HEK293 (cell line): Measurements from ENCODE around the gene NET1.

Experiments used
- ZBTB1 ChIP-seq: fragments of 450-650 bp; formaldehyde crosslinking; IDR thresholded peaks from 2 replicates; pipeline ENCODE4 v1.5.1; 2016; ENCODE audit warnings: missing biosample characterization, missing genetic modification characterization
- ZFP69B ChIP-seq: fragments of 450-650 bp; formaldehyde crosslinking; IDR thresholded peaks from 2 replicates; pipeline ENCODE4 v1.5.1; 2016; ENCODE audit warnings: missing biosample characterization, missing genetic modification characterization
- ZNF830 ChIP-seq: fragments of 450-650 bp; IDR thresholded peaks from 2 replicates; pipeline ENCODE4 v1.5.0; 2018; ENCODE audit warnings: missing biosample characterization, missing genetic modification characterization, low read depth, mild to moderate bottlenecking, moderate library complexity
- TF ChIP-seq, protein P1 (sequence below): fragments of 450-650 bp; formaldehyde crosslinking; IDR thresholded peaks from 2 replicates; pipeline ENCODE4 v1.5.1; 2016; ENCODE audit warnings: missing biosample characterization, missing genetic modification characterization
- TF ChIP-seq, protein P2 (sequence below): fragments of 450-650 bp; formaldehyde crosslinking; IDR thresholded peaks from 2 replicates; pipeline ENCODE4 v1.5.1; 2016; ENCODE audit warnings: missing biosample characterization, missing genetic modification characterization

DNA sequence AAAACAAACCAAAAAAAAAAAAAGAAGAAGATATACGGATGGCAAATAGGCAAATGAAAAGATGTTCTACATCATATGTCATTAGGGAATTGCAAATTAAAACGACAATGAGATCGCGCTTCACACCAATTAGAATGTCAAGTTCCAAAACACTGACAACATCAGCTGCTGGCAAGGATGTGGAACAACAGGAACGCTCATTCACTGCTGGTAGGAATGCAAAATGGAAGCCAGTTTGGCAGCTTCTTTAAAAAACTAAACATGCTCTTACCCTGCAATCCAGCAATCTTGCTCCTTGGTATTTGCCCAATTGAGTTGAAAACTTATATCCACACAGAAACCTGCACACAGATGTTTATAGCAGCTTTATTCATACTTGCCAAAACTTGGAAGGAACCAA lies 52.2 kb downstream of the NET1 start:
- TF ChIP-seq, protein P1, sequence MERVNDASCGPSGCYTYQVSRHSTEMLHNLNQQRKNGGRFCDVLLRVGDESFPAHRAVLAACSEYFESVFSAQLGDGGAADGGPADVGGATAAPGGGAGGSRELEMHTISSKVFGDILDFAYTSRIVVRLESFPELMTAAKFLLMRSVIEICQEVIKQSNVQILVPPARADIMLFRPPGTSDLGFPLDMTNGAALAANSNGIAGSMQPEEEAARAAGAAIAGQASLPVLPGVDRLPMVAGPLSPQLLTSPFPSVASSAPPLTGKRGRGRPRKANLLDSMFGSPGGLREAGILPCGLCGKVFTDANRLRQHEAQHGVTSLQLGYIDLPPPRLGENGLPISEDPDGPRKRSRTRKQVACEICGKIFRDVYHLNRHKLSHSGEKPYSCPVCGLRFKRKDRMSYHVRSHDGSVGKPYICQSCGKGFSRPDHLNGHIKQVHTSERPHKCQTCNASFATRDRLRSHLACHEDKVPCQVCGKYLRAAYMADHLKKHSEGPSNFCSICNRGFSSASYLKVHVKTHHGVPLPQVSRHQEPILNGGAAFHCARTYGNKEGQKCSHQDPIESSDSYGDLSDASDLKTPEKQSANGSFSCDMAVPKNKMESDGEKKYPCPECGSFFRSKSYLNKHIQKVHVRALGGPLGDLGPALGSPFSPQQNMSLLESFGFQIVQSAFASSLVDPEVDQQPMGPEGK: no peak
- TF ChIP-seq ZFP69B (tag by site-specific recombination): no peak
- TF ChIP-seq, protein P2, sequence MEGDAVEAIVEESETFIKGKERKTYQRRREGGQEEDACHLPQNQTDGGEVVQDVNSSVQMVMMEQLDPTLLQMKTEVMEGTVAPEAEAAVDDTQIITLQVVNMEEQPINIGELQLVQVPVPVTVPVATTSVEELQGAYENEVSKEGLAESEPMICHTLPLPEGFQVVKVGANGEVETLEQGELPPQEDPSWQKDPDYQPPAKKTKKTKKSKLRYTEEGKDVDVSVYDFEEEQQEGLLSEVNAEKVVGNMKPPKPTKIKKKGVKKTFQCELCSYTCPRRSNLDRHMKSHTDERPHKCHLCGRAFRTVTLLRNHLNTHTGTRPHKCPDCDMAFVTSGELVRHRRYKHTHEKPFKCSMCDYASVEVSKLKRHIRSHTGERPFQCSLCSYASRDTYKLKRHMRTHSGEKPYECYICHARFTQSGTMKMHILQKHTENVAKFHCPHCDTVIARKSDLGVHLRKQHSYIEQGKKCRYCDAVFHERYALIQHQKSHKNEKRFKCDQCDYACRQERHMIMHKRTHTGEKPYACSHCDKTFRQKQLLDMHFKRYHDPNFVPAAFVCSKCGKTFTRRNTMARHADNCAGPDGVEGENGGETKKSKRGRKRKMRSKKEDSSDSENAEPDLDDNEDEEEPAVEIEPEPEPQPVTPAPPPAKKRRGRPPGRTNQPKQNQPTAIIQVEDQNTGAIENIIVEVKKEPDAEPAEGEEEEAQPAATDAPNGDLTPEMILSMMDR: no peak
- TF ChIP-seq ZNF830 (tag by site-specific recombination): no peak
- TF ChIP-seq ZBTB1 (tag by site-specific recombination): no peak
